Measurements from ENCODE around the gene JCAD. TPM values are rescaled to one million over a fixed set of nuclear protein-coding genes. Genes with fewer than 3 reads are reported as not detected.

JCAD gene
- total and polyA plus RNA-seq, 9 of the 15 experiments (the other 6 are each of a cell fraction or from before 2014, with no cell fraction given) = not detected

- FAIRE-seq (no peak), DNase-seq (ENCODE audit: extremely low read depth in 1 of 4, low spot score in 3 of 4) (no peak), ATAC-seq (no peak)
- H3K4me2 ChIP-seq (ENCODE audit: insufficient read depth, low read length) = no peak overlapping the region
- H3K36me3 ChIP-seq (ENCODE audit: control insufficient read depth, insufficient read depth, low read length) = no peaks in the 10 kb centered on the region
- under 1% methylated on average over 8 of the region's 8 CpGs for WGBS (ENCODE audit: insufficient coverage, low coverage, missing lambda C conversion rate)
- no peak overlapping the region for H3K9ac ChIP-seq (ENCODE audit: insufficient read depth in 1 of 2, low read depth in 2 of 2, low read length in 2 of 2)
- H3K4me1 ChIP-seq (replicated peaks in 1 of 2; ENCODE audit: control insufficient read depth in 2 of 2, insufficient read depth in 2 of 2, low read length in 2 of 2) = no peaks in the 10 kb centered on the region
- peaks cover 31 to 32% of the 10 kb centered on the region in 2 experiments; a peak in 4 of 5 replicates for H3K27me3 ChIP-seq (ENCODE audit: control insufficient read depth in 2 of 2, insufficient read depth in 2 of 2, low read length in 2 of 2)
- CTCF ChIA-PET (ENCODE audit: low intra/inter-chr PET ratio) = no interaction called here
- no peak overlapping the region for H3K4me3 ChIP-seq
- no peaks in the 10 kb centered on the region for H3K79me2 ChIP-seq (ENCODE audit: control insufficient read depth, insufficient read depth, low read length)
- no peak overlapping the region for H3K27ac ChIP-seq (ENCODE audit: extremely low read depth, low read depth, low read length)
- TF ChIP-seq CLOCK (CRISPR knock-in tag; IDR thresholded peaks at IDR 0.05; ENCODE audit: borderline replicate concordance) (no peak), MAZ (CRISPR knock-in tag; conservative IDR thresholded peaks at IDR 0.05 in 1 of 2, IDR thresholded peaks at IDR 0.05 in 1 of 2) (no peak), MTA3 (IDR thresholded peaks at IDR 0.05; ENCODE audit: borderline replicate concordance) (no peak), ZBTB17 (CRISPR knock-in tag; IDR thresholded peaks at IDR 0.05) (no peak), HDGF (IDR thresholded peaks at IDR 0.05) (no peak), NELFE (IDR thresholded peaks at IDR 0.05; ENCODE audit: insufficient read depth, insufficient read length) (no peak), SP2 (IDR thresholded peaks at IDR 0.05; ENCODE audit: extremely low read depth, low read depth, low read length, poor library complexity, severe bottlenecking) (no peak), KDM1A (IDR thresholded peaks at IDR 0.05) (no peak), PATZ1 (CRISPR knock-in tag; IDR thresholded peaks at IDR 0.05; ENCODE audit: borderline replicate concordance) (no peak)
- in situ Hi-C loops (cut with MboI) (no loop called here), intact Hi-C loops (cut with micrococcal nuclease) (loop anchor here (10.0 kb wide), 1 partner anchor 170 kb away; no protein-coding TSS in a partner anchor)
- no peaks in the 10 kb centered on the region for H4K20me1 ChIP-seq (replicated peaks; ENCODE audit: control insufficient read depth, insufficient read depth, low read length)
- no TSS peak for BruUV-seq (replicated peaks)
- H2AFZ ChIP-seq (ENCODE audit: low read depth, low read length) = no peak overlapping the region
- H3K9me3 ChIP-seq (replicated peaks; ENCODE audit: control insufficient read depth, insufficient read depth, low read depth, low read length) = no peaks in the 10 kb centered on the region
- POLR2A ChIA-PET = no interaction called here
- H3K9me1 ChIP-seq (ENCODE audit: control insufficient read depth, insufficient read depth, low read length) = no peaks in the 10 kb centered on the region
Observed at GRCh38 chr10:30014511-30014910, 44.9 kb downstream of the JCAD start.

All from K562 (cell line).